Colonic mucosa (tissue), 4 donors: ENCODE measurements around the gene SUPT5H. TPM values are rescaled to one million over a fixed set of nuclear protein-coding genes. Genes with fewer than 3 reads are reported as not detected.

Experiments
- DNase-seq: peaks from one replicate; pipeline ENCODE4 v3.0.0-alpha.2; 2020
- H3K27ac ChIP-seq: fragments of 200-600 bp; one replicate; pipeline ENCODE4 v1.8.0; 2021
- H3K27me3 ChIP-seq: fragments of 200-600 bp; one replicate; pipeline ENCODE4 v1.8.0; 2021
- H3K36me3 ChIP-seq: fragments of 200-600 bp; one replicate; pipeline ENCODE4 v1.8.0; 2021
- H3K4me1 ChIP-seq: fragments of 200-600 bp; one replicate; pipeline ENCODE4 v1.8.0; 2021; ENCODE audit warnings: mild to moderate bottlenecking
- H3K4me3 ChIP-seq: fragments of 200-600 bp; one replicate; pipeline ENCODE4 v1.8.0; 2021
- H3K9ac ChIP-seq, 2 donors: one replicate each; pipeline ENCODE4 v1.7.0; 2013; ENCODE audit warnings: control low read depth in 2 of 2, low read depth in 2 of 2, low read length in 2 of 2
- H3K9me3 ChIP-seq: fragments of 200-600 bp; one replicate; pipeline ENCODE4 v1.8.0; 2021
- intact Hi-C: fragments of 100-400 bp; cut with DNase I; formaldehyde crosslinking; loops from one replicate; pipeline ENCODE4 v1.14.1; 2022
- total RNA-seq, 2 donors: library from RNA; stranded (reverse); fragmentation: NEBNext Ultra II Directional in 1 of 2; extraction: Animal tissue kit (Norgen Biotek cat#: 25700) in 1 of 2; gene quantifications; one replicate each; pipeline ENCODE4 v1.2.1, GENCODE V29; 2021
- TF ChIP-seq, protein P1 (sequence below): fragments of 200-600 bp; IDR thresholded peaks from one replicate; pipeline ENCODE4 v1.8.0; 2022; ENCODE audit warnings: antibody characterized with exemption, mild to moderate bottlenecking
- donor health status: healthy.
- donor health status: DM: no; HTN: no; CAD: no.
- donor health status: DM: no; HTN: no; CAD: no.

SUPT5H gene
- total RNA-seq, 2 donors from 2014 or later: 76.6 to 123 TPM

- no peaks in the 10 kb centered on the region for H3K27me3 ChIP-seq
- H3K9me3 ChIP-seq: no peaks in the 10 kb centered on the region
- intact Hi-C loops: no loop called here
- no peak overlapping the region for H3K4me3 ChIP-seq
- H3K27ac ChIP-seq: no peak overlapping the region
- no peak overlapping the region for H3K9ac ChIP-seq
- DNase-seq: no peak
- peaks cover 3% of the 10 kb centered on the region for H3K4me1 ChIP-seq
- TF ChIP-seq, protein P1, sequence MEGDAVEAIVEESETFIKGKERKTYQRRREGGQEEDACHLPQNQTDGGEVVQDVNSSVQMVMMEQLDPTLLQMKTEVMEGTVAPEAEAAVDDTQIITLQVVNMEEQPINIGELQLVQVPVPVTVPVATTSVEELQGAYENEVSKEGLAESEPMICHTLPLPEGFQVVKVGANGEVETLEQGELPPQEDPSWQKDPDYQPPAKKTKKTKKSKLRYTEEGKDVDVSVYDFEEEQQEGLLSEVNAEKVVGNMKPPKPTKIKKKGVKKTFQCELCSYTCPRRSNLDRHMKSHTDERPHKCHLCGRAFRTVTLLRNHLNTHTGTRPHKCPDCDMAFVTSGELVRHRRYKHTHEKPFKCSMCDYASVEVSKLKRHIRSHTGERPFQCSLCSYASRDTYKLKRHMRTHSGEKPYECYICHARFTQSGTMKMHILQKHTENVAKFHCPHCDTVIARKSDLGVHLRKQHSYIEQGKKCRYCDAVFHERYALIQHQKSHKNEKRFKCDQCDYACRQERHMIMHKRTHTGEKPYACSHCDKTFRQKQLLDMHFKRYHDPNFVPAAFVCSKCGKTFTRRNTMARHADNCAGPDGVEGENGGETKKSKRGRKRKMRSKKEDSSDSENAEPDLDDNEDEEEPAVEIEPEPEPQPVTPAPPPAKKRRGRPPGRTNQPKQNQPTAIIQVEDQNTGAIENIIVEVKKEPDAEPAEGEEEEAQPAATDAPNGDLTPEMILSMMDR: no peak
- H3K36me3 ChIP-seq: peaks cover 27% of the 10 kb centered on the region
These were observed 11.8 kb upstream of the SUPT5H start for GRCh38 chr19:39433480-39434079.

DNA sequence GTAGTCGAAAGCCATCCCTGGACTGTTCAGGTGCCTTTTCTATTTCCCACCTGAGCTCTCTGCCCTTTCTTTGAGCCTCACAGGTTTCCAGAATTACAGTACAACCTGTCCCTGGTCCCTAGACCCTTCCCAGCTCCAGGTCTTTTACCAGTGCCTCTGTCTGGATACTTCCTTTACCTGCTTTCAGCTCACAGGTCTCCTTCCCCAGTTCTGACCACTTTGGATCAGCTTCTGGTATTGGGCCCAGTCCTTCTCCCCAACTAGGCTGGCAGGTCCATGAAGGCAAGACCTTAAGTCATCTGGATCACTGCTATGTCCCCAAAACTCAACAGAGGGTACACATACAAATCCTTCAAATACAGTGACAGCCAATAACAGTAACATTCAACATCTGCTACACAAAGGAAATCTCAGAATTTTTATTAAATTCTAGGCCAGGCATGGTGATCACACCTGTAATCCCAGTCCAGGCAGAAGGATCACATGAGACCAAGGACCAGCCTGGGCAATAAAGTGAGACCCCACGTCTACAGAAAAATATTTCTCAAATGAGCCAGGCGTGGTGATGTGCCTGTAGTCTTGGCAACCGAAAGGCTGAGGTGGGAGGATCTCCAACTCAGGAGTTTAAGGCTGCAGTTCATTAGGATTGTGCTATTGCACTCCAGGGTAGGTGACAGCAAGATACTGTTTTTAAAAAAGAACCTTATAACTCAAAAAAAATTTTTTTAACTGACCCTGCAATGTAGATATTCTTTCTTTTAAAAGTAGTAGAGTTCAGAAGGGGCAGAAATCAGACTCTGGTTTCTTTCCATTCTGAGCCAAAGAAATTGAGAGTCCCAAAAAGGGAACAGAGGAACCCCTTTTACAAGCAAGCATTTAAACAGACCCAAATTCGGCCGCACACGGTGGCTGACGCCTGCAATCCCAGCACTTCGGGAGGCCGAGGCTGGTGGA is 11.0 kb upstream of the SUPT5H start:
- no peak for DNase-seq
- H3K36me3 ChIP-seq: peaks cover 27% of the 10 kb centered on the region
- no peak overlapping the region for H3K27ac ChIP-seq
- H3K9me3 ChIP-seq: no peaks in the 10 kb centered on the region
- H3K4me3 ChIP-seq: peak overlapping the region; percentile 93
- H3K27me3 ChIP-seq: no peaks in the 10 kb centered on the region
- intact Hi-C loops: no loop called here
- TF ChIP-seq, protein P1: no peak
- H3K9ac ChIP-seq: peak overlapping the region; percentile 93 to 95
- peaks cover 3% of the 10 kb centered on the region for H3K4me1 ChIP-seq

DNA sequence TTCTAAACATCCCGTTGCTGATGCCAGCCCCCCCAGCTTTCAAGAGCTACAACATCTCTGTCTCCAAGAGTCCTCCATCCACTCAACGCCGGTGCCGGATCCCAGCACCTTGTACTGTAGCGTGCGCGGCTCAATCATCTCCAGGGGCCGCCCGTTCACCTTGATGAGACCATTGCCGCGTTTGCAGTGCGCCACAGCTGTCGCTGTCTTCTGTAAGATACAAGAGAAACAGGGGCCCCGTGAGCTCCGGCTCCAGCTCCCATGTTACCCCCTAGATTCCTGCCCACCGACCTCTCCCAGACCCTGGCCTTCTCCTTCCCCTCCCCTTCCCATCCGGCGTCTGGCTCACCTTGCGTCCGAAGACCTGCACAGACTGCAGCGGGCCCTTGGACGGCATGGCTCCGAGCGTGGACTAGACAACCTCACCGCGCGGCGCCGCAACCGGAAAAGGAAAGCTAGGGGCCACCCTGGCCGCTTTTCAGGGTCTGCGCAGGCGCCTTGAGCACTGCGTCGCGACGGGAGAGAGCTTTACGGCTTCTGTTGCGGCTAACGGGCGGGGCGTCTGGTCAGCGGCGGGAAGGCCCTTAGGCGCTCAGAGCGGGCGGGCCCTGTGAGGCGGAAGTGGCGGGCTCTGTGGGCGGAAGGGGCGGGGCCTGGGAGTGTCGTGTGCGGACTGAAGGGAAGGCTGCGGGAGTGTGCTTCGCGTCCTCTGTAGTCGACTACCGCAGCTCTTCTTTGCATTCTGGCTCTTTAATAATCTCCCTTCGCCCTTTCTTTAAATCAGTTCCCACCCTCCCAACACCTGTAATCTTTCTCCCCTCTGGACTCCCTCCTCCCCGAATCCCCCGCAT is 9.7 kb upstream of the SUPT5H start, which contains the start of gene RPS16:
TSS of gene RPS16 (minus strand) at position 451 of the 851 bp plus-strand sequence. CDS start at position 397, 54 bp downstream.
- TF ChIP-seq, protein P1: no peak
- Histone ChIP-seq H3K27ac (peak within 1 kb of the TSS; percentile 76), H3K36me3 (peaks cover 27% of the 10 kb centered on the region), H3K27me3 (no peaks in the 10 kb centered on the region), H3K9me3 (no peaks in the 10 kb centered on the region), H3K4me1 (peaks cover 3% of the 10 kb centered on the region), H3K9ac (peak within 1 kb of the TSS; percentile 93 to 95), H3K4me3 (peak within 1 kb of the TSS; percentile 93)
- DNase-seq: peak; percentile 98
- intact Hi-C loops: no loop called here

DNA sequence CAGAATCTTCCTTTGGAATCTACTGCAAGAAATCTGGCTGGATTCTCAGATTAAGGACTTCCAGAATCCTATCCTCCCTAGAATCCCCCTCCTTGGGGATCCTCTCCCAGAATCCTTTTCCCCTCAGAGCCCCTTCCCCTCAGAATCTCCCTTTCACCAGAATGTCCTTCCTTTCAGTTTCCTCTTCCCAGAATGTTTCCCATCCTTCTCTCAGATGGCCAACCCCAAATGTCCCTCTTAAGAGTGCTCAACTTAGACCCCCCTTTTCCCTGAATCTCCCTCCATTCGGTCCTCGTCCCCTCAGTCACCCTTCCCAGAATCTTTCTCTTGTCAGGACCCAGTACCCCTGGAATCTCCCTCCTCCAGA is 9.0 kb upstream of the SUPT5H start:
- Histone ChIP-seq H3K27me3 (no peaks in the 10 kb centered on the region), H3K9me3 (no peaks in the 10 kb centered on the region), H3K4me1 (peaks cover 3% of the 10 kb centered on the region), H3K9ac (peak overlapping the region; percentile 13 to 88), H3K4me3 (peak overlapping the region; percentile 93), H3K27ac (peak overlapping the region; percentile 76), H3K36me3 (peaks cover 27% of the 10 kb centered on the region)
- intact Hi-C loops: no loop called here
- TF ChIP-seq, protein P1: no peak
- DNase-seq: no peak
